ENCODE data around the gene STC2.
"Not testable (repeated sequence)": the region's sequence is repeated elsewhere in the genome, so short reads cannot be mapped to it uniquely, and the experiment has no call there.

Gene STC2, protein sequence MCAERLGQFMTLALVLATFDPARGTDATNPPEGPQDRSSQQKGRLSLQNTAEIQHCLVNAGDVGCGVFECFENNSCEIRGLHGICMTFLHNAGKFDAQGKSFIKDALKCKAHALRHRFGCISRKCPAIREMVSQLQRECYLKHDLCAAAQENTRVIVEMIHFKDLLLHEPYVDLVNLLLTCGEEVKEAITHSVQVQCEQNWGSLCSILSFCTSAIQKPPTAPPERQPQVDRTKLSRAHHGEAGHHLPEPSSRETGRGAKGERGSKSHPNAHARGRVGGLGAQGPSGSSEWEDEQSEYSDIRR

DNA sequence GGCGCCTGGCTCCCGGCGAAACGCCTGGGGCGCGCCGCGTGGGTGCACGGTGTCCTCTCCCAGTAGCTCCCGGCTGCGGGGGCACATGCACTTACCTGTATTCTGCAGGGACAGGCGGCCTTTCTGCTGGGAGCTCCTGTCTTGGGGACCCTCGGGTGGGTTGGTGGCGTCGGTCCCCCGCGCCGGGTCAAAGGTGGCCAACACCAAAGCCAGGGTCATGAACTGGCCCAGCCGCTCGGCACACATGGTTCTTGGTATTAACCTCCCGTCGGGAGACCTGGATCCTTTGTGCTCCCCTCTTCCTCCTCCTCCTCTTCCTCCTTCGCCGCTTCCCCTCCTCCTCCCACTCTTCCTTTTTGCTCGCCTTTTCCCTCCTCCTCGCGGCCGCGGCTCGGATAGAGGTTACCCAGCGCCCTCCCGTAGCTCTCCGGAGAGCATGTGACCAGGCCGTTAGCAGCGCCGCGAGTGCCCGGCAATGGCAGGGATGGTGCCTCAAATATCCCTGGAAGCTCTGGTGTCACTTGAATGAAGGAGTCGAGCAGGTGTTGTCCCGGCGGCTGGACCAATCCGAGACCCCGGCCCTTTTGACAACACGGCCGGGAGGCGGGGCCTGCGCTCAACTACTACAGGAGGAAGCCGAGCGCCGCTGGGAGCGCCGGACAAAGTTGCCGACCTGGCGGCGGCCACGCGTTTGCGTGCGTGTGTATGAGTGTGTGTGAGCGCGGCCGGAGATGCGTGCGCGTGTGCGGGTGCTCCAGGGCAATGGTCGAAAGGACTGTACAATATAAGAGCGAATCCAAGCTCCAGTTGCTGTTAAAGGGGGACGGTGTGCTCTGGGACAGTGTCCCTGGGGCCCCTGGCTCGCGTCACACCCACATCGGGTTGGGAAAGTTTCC is at the start of gene STC2:
Gene STC2, minus strand, starts transcription at position 467 of the 896 bp plus-strand sequence. Its CDS starts 221 bp downstream, at position 246.
- peak; percentile 90 for DNase-seq

DNA sequence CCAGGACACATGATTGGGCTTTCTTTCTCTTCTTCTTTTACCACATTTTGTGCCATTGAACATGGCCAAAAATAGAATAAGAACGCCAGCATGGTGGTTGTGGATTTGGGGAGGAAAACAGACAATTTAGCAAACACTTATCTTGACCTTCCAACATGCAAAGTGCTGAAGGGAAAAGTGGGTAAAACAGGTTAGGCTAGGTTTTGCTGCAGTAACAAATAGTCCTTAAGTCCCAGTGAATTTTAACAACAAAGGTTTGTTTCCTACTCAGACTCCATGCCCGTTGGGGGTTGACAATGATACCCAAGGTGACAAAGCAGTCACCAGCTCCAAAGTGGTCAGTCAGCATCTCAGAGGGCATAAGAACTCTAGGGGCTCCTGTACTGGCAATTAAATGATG is 43.2 kb upstream of the STC2 start:
- DNase-seq = no peak

DNA sequence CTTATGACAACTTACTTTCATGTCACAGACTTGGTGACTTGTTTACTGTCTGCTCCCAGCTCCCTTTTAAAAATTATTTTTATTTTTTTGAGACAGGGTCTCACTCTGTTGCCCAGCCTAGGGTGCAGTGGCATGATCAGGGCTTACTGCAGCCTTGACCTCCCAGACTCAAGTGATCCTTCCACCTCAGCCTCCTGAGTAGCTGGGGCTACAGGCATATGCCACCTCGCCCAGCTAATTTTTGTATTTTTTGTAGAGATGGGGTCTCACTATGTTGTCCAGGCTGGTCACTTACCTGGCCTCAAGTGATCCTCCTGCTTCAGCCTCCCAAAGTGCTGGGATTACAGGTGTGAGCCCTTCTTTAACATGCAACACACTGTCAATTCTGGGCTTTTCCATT is 35.2 kb upstream of the STC2 start:
- not testable (repeated sequence) for DNase-seq

DNA sequence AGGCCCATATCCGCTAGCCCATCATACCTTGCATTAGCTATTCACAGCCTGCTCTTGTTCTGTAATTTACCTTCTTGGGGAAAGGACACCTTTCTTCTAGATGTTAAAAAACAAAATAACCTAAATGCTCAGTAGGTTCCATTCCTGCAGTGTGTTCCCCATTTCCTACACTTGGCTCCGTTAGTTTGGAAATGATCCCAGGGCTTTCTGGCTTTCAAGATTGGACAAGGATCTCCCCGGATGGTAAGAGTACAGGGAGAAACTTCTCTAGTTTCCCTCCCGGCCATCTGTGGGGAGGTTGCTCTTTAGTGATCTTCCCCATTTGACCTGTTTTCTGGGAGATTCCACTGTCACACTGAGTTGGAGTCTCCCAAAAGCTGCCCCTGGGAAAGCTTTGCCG is 27.3 kb upstream of the STC2 start:
- DNase-seq = no peak

DNA sequence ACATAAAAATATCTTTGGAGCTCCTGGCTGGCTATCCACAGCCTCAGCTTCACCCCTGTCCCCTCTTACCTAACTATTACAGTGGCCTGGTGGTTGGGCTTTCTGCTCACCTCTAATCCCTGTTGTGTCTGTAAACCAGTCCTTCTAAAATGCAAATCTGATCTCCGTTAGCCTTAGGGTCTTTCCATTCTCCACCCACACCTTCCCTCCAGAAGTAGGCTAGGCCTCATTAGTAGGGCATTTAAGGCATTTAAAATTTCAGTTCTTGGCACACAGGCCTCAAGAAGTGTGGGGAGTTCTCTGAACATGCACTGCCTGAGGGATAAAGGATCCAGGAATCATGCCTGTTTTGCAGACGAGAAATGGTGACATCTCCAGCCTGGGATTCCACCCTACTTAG is 26.4 kb upstream of the STC2 start:
- no peak for DNase-seq

DNA sequence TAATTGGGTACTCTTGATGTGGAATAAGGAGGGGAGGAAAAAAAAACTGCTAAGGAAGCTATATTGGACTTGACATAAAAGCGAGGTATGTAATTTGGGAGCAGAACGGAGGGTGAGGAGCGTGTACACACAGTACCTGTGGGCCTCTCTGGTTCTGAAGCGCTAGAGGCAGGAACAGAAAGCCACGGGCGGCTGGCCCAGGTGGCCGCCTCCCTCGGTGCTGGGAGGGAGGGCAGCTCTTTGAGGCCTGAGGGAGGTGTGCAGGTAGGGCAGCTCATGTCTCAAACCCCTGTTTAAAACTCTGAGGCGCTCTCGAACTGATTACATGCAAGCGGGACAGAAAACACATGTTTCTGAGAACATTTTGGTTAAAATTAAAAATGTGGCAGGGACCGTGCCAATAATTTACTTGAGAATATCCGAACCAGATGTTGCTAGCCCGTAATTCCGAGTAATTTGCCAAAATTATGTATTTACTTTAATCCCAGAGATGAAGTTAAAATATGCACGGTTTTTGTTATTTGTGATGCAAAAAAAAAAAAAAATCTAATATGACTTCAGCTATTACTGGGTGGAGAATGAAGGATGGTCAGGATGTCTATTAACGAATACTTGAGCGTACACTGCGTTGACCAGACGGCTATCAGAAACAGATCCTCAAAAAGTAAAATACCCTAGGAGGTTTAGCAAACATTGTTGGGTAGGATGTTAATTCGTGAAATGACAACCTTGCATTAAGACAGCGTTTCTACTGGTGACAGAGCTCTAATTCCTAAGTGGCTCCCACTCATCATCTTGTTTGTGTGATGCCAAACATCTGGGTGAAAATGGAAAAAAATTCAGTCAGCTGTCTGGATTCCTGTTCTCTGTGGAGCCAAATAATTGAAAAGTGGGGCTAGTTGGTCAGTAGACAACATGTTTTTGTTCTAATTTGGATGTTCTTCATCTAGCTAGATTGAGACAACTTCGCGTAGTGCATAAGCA is 24.4 kb upstream of the STC2 start:
- DNase-seq = no peak

DNA sequence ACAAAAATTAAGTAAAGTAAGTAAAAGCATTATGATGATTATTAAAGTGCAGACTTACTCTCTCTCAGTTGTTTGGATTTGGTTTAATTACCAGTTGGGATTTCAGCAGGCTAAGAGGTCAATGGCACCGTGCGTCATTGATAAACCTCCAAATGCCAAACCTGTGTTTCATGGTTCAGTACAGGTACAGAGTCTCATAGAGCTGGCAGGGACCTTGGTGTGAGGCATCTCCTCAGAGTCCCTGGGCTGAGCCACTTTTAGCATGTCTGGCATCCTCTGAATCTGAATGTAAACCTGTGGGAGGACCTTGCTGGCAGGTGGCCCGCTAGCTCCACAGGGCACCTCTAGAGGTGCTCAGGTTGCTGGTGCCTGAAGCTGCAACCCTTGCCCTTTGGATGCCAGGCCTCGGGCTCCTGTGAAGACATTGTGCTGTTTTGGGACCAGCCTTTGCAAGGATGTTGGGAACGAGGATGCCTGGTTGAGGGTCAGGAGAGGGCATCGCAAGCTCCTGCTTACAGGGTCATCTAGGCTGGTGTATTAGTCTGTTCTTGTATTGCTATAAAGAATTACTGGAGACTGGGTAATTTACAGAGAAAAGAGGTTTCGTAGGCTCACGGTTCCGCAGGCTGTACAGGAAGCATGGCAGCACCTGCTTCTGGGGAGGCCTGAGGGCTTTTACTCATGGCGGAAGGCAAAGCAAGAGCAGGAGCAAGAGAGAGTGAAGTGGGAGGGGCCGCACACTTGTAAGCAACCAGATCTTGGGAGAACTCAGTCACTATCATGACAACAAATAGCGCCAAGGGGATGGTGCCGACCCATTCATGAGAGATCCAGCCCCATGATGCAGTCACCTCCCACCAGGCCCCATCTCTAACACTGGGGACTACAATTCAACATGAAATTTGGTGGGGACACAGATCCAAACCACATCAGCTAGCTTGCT is 14.9 kb upstream of the STC2 start:
- no peak for DNase-seq

DNA sequence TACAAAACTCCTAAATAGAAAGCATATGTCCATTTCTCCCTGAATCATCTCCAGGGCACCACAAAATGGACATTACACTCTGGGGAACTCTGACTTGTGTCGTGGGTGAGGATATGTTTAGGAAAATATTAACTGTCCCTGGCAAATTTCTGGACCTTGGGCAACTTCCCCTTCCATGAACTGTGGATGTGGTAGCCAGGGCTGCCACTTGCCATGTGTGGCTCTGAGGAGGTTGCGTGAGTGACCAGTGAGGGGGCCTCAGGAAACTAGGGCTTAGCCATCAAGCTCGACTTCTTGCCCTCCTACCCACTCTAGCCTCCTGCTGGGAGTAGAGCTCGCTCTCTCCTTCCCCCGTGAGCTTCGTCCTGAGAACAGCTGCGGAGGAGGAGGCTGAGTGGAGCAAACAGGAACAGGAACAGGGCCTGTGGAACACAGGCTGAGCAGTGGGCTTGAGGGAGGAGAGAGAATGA is 13.8 kb upstream of the STC2 start:
- DNase-seq = no peak

DNA sequence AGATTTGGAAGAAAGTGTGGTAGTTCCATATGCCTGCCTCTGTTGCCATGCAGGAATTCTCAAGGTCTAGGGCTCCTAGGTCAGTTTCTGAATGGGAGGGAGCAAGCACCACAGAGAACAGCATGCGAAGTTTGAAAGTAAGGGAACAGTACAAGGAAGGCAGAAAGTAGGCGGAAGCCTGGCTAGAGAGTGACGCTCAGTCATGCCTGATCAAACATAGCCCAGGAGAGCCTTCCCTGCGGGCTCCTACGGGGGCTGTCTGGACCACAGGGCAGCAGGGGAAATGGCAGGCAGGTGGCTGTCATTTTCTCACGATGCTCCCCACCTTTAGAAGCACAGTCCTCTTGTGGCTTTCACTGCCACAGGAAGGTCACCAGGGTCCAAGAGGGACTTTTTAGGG is 12.8 kb upstream of the STC2 start:
- DNase-seq = no peak

DNA sequence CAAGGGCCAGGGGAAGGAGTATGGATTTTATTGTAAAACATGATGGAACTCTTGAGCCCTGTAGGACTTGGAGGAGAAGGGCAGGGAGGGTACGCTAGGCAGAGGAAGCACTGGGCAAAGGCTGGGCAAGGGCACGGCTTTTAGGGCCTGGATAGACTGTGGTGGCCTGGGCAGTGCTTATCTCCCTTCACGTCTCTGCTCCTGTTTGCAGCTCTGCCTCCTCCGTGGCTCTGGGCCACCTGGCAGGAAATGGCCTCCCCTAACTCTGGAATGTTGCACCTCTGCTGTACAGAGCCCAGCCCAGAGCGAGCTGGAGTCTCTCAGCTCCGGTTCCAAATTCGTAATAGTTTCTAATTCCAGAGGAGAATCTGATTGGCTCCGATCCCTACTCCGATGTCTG is 12.2 kb upstream of the STC2 start:
- no peak for DNase-seq

DNA sequence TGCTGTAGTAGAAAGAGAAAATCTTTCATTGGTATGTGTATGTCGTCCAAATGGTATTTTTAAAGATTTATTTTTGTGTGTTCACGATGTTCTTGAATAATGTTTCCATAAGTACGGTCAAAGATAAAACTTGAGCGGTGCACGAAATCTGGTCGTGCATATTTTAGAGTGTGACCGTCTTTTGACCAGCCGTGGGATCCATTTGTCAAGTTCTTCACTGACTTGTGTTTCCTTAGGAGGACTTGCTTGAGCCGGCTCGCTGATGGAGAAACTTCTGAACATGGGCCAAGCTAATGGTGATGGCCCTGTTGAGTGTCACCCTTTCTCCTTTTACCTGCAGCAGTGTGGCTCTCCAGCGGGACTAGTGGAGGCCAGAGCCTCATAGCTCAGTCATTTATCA is 11.1 kb upstream of the STC2 start:
- no peak for DNase-seq

DNA sequence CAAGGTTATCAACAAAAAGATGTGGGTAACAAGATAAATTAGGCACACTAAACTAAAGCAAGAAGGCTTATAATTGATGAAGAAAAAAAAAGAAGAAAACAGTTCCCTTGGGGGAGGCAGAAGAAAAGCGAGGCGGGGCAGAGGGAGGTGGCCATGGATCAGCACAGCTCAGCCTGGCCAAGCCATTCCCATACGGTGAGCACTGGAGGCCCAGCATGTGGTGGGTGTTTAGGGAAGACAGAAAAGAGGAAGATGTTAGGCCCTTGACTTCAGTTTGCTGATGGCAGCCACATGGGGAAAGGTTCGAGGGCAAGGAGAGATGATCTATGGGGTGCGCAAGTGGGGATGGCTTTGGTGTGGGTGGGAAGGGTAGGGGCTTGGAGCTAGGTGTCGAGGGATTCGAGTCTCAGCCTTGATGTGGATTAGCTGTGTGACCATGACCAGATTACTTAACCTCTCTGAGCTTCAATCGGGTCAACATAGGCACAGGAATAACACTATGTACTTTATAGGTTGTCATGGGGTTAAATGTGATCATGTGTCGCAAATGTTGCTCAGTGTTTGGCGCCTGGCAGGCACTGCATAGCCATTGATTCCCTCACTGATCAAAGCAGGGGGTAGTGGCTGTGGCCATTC is 10.3 kb upstream of the STC2 start:
- no peak for DNase-seq

DNA sequence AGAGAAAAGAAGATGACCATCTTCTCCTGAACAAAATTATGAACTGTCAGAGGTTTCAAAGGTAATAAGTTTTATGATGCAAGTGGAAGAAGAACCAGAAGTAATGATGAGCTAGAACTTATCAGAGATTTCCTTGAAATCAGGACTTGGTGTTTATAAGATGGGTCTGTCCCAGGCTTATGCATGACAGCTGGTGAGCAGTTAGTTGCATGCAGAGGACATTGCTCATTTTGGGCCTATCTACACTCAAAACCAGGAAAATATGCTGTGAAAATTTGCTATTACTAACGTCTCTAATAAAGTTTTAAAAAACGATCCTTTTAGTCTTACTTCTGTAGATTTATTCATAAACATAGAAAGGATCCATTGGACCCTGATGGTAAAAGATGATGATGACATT is 6.6 kb upstream of the STC2 start:
- DNase-seq = no peak

DNA sequence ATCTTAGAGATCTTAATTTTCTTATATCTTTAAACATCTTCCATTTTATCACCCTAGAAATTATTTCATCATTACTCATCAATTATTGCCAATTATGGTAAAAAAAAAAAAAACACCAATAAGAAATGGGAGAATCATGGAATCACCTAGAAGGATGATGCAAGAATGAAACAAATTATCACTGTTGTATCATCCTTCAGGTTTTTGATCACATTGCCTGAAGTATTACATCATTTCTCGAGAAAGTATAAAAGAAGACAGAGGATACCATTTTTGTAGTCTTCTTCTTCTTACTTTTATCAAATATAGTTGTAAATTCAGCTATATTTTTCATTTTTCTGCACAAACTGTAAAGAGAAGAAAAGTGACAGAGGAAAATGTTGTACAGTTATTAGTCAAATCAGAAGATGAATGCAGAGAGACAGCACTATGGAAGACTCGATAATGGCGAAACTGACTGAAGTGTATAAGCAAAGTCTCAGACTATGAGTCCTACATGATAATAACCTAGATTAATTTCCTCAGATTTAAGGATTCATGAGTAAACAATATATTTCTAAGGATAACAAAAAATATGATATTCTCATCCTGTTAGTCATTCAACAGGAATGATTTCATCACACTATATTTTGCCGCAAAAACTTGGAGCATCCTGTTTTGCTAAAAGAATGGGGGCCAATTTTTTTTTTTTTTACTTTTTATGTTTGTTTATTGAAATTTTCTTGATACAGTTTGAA is 5.9 kb upstream of the STC2 start:
- no peak for DNase-seq

DNA sequence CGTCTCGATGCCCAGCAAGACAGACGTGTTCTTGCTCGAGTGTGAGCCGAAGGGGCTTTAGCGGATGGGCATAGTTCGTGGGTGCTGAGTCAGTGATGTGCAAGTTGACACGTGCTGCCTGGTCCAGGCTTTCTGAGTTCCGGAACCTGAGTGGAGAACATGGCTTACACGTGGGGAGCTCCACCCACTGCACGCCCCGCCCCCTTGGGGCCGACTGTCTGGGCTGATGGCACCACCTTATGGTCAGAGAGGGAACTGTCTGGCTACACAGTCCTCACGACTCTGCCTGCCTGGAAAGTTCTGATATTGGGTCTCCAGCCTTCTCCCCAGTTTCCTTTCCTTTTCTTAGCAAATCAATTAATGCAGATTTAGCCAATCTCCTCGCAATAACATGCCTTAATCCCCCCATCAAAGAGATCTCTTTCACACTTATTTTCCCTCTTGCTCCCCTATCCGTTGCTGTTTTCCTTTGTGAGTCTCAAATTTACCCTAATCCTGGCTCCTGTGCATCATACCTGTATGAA is 3.8 kb upstream of the STC2 start:
- peak; percentile 5 for DNase-seq

DNA sequence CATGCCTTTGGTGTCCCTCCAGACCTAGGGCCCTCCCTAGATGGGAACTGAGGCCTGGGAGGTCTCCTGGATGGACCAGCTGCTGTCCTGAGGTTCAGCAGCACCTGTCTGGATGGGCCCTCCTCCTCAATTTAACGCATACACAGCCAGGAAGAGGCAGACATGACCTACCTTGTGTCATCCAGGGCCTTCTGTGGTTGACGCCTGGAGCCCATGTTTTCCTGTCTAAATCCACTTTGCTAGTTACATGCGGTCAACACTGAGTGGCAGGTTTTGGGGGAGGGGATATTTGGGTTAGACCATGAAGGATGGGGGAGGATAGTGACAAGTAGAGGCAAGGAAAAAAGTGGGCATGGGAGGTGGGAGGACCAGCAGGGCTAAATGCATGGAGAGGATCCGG is 3.1 kb upstream of the STC2 start:
- no peak for DNase-seq

DNA sequence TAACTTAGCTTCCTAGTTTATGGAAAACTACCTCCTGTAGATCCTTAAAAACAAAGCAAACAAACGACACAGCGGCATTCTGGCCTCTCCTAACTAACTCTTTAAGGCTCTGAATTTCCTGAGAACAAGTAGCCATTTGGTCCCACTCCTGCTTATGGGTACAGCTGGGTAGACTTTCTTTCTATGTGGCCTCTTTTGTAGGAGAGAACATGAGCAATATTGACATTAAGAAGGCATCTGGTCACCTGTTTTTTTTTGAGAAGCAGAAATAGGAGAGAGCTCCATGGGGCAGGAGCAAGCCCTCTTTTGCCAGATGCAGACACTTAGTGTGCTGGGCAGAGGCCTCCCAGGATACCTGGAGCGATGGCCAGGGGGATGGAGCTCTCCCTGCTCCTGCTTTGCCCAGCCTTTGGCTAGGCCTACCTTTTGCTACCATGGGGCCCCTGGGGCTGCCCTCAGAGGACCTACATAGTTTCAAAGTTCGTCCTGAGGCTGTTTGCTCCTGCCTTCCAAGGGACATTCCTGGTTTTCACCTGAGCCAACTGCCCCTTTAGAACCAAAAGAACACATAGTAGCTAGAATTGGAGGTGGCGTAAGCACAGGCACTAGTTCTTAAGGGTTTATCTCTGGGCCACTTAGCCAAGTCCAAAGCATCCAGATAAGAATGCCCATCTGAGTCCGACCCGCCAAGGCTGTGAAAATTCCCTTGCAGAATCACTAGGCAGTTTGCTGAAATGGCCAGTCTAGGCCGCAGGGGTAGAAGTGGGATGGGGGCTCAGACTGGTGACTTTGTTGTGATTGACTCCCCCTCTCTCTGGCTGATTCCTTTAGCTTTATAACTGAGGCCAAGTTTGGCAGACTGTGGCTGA is 2.4 kb upstream of the STC2 start:
- no peak for DNase-seq

DNA sequence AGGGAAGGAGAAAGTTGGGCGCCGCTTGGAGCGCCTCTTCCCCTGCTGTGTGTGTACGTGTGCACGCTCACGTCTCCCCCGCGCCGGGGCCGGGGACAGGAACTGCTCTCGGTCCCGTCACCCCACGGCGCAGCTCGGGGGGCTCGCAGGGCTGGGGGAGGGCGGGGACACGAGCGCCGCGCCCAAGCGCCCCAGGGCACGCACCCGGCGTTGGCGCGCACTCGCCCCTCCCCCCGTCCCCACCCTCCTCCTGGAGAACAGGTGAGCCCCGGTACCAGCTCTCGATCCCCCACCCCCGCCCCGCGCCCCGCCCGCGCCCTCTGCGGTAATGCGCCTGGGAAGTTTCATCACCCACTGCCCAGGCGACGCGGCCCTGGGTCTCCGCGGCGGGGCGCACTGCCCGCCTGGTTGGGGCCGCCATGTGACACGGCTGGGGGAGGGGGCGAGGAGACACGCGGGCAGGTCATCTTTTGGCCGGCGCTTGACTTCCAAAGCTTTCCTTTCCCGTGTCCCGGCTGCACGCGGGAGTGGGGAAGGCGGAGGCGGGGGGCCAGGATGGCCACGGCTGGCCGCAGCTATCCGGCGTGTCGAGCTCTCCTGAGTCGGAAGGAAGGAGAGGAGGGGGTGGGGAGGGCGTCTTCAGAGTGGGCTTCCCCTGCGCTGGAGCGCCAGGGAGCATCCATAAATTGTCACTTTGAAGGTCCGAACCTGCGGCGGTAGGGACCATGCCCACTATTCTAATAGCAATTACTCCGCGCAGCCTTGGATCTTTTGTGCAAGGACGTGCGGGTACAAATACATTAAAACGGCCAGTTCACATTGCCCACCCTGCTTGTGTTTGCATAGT is 1.5 kb upstream of the STC2 start:
- peak; percentile 35 for DNase-seq
